Measurements from ENCODE around the gene BPIFB2.

The BPIFB2 gene

DNA sequence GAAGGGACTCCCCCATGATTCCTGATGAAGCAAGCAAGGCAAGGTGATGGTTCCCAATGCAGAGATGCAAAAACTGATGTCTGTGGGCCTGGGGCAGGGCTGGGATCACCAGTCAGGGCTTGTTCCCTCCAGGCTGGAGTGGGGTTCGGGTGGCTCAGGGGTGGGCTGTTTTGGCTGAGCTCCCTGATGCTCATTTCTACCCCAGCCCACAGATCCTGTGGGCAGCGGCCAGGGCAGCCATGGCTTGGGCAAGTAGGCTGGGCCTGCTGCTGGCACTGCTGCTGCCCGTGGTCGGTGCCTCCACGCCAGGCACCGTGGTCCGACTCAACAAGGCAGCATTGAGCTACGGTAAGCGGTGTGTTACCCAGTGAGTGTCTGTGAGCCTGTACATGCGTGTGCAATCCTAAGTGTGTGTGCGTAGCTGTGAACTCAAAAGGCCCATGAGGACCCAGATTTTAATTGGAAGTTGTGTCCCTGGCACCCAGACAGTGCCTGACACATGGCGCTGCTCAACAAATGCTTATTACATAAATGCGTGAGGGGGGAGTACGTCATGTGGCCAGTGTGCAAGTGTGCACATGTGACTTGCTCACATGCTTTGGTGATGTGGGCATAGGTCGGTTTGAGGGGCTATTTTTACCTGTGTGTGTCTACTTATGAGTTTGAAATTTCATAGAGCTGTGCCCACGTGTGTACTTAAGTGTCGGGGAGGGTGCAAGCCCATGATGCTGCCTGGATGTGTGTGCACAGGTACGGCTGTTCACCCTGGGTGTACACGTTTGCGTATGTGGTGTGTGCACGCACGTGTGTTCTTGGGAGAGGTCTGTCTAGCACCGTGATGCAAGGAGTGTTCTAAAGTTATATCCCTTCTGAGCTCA is 1.1 kb downstream of the BPIFB2 start:
- DNase-seq = no peak

DNA sequence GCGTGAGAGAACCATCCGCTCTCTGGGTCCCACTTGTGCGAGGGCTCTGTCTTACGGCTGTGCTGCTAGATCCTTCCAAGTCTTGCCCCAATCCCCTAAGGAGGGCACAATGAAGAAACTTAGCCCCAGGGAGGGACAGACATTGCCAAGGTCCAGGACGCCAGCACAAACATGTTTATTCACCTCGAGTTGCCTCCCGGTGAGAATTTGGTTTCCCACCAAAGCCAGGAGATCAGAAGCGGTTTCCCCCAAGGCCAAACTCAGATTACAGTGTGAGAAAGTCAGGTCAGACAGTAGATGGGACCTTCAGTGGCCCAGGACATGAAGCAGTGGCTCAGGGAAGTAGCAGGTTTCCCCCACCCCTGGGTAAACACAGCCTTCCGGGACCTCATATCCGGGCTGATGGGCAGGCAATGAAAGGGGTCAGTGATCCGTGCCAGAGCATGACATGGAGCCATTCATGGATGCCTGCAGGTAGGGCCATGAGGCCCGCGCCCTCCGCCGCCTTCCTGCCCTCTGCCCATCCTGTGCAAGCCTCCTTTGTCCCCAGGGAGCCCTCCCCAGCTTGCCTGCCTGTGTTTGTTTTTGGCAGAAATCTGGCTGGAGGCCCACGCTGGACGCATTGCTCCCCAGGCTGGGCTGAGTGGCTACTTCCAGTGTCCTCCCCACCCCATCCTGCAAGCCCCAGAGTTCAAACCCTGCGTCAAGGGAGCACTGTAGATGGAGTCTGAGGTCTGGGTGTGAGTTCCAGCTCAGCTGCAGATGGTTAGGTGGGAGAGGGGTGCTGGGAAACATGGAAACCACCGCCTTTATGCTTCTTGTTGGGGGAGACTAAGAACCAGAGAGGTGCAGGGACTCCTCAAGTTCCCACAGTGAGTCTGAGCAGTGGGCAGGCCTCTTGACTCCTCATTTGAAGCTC is 2.0 kb downstream of the BPIFB2 start:
- no peak for DNase-seq

DNA sequence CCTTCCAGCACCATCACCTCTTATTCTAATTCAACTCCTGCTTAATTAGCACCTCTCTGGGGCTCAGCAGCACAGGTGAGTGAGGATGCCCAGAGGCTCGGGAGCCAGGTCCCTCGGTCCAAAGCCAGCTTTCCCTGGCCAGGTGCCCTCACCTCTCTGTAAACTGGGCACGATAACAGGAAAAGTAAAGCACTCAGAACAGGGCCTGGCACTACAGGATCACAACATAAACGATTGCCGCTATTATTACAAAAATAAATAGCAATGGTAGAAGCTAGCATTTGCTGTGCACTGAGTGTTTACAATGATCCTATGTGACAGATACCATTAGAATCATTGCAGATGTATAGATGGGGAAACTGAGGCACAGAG is 2.6 kb downstream of the BPIFB2 start:
- DNase-seq = no peak

DNA sequence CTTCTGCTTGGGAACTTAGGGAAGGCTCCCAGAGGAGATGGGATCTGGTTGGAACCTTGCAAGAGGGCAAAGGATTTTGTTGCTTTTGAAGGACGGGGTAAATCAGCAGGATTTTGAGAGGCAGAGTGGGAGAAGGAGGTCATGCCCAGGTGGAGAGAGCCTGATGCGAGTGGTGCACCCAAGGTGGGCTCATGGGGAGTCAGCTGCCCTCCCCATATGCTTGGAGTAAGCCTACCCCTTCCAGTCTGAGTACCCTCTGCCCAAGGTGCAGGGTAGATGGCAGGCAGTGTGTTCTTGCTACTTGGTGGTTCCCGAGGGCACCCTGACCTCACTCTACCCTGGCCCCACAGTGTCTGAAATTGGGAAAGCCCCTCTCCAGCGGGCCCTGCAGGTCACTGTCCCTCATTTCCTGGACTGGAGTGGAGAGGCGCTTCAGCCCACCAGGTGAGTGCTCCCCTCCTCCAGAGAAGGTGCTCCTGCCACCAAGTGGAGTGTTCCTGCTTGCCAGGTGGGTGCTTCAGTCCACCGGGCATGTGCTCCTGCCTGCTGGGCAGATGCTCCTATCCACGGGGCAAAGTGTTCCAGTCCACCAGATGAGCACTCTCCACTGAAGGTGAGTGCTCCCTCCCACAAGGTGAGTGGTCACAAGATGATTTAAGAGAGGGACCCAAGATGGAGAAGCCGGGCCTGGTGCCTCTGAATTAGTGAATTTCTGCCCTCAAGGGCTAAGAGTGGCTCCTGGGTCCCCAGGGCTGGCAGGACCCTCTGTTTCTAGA is 3.4 kb downstream of the BPIFB2 start:
- no peak for DNase-seq

DNA sequence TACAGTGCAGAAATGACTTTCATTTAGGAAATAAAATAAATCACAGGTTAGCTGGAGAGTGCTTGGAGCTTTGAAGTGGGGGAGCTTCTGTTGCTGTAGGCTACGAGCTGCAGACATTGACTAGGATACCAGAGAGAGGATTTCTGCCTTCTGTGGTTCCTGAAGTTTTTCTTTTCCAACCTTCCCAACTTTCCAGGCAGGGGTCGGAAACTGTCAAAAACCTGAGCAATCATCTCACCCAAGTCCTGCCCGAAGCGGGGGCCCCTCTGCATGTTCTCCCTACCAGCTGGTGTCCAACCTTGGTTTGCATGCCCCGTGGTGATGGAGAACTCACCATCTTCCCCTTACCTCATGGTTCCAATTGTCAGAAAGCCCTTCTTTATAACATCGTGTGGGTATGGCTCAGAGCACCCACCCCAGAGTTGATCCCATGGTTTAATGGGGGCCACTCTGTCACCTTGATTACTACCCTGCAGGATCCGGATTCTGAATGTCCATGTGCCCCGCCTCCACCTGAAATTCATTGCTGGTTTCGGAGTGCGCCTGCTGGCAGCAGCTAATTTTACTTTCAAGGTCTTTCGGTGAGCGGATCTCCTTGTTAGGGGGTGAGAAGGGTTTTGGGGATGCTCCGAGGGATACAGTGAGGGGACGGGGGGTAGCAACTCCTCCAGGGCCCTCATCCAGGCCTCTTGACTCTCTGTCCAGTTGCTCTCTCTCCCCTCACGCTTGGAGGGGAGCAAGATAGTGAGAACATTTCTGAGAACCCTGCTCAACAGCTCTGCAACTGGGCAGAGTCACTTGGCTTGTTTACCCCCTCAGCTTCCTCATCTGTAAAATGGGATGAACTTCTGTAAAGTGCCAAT is 5.1 kb downstream of the BPIFB2 start:
- no peak for DNase-seq

DNA sequence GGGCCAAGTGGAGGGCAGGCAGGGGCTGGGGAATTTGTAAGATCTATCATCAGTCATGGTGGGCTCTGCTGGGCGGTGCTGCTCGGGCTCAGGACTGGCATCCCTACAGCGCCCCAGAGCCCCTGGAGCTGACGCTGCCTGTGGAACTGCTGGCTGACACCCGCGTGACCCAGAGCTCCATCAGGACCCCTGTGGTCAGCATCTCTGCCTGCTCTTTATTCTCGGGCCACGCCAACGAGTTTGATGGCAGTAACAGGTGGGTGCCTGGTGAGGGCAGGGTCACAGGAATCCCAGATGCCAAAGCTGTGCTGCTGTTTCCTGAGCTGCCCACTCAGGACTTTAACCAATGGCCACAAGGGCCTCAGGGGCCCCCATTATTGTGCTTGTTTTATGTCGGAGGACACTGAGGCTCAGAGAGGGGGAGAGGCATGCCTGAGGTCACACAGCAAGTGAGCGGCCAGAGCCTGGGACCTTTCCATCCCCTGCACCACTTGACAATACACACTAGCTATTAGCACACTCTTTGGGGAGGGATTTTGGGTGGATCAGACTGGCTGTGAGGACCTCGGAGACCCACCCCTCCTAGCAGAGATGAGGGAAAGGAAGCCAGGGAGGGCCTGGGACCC is 6.3 kb downstream of the BPIFB2 start:
- DNase-seq = no peak

DNA sequence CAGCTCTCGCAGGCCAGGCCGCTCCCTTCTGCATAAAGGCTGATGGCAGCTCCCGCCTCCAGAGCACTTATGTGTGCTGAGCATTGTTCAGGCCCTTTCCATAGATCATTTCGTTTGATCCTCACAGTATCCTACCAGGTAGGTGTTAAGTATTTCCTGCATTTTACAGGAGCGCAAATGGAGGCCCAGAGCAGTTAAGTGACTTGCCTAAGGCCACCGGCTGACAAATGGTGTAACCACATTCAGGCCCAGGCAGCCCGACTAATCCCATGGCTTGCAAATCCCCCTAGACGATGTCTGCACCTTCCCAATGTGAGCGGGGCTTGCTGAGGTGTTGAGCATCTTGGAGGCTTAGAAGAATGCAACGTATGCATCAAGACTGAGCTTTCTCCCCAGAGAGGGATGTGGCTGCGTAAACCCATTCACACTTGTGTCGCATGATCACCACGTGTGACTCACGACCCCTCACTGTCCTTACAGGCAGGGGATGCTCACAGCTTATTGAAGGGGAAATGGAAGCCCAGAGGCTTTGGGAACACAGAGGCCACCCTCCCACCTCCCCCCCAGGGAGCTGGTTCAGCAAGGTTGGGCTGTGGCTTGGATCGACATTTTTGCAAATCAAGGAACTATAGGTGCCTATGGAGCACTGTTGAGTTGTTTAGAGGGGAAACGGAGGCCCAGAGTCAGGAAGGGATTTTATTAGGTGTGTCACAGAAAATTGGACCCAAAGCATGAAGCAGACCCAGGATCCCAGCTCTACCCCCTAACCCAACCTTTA is 7.0 kb downstream of the BPIFB2 start:
- DNase-seq = no peak

DNA sequence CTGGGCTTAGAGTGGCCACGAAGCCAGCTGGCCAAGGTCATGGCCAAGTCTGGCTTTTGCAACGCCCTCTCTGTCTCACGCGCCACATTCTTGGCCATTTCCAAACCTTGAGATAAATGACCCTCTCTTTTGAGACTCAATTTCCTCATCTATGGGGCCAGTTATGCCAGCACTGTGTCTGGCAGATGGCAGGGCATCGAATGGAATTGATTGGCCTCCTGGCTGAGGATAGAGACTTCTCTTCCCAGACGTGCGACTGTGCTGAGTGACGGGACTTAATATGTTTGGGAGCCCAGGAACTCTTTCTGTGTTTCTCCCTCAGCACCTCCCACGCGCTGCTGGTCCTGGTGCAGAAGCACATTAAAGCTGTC is 7.6 kb downstream of the BPIFB2 start:
- DNase-seq = no peak

DNA sequence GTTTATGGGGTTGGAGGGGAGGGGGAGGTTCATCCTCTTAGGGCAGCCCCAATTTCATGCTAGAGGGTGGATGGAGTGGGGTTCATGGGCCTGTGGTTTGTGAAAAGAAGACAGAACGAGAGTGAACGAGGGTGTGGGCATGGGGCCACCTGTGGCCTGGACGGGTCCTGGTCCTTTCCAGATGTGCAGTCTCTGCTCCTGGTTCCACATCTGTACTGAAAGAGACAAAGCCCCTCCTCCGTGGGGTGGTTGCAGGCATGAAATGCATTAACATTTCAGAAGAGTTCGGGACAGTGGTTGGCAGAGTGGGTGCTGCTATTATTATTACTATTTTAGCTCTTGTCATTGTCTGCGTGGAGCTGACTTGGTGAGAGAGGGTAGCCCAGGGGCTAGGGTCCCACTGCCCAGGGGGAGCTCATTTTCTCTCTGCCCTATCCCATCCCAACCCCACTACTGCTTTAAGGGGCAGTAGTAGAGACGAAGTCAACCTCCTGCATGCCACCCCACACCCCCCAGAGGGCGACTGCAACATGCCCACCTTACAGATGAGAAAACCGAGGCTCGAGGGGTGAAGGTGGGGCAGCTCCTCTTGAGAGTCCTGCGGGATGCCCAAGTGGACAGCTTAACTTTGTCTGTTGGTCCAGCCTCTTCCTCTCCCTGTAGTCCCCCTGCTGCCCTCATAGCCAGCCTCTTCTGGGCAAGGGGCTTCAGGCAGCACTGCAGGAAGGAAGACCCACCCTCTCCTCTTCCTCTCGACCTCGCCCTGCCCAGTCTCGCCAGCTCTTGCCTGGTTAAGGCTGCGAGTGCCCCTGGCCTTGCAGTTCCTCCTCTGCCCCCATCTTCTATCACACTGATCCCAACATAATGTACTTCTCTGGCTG is 8.4 kb downstream of the BPIFB2 start:
- no peak for DNase-seq

DNA sequence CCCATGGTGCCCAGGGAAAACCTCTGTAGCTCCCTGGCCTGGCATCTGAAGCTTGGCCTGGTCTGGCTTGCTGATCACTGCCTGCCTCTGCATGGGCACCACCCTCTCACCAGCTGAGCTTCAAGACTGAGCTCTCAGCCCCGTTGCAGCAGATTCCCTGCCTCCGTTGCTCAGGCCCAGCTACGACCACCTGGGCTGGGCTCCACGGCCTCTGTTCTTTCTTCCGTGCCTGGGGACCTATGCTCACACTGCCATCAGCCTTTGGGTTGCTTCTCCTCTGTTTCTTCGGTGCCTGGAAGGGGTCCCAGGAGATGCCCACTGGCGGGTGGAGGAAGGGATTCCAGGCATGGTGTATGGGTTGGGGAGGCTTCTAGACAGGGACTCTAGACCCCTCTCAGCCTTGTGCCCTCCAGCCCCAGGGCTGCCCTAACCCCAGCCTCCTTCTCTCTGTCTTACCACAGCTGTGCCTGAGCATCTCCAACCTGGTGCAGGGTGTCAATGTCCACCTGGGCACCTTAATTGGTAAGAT is 9.1 kb downstream of the BPIFB2 start:
- DNase-seq = no peak

DNA sequence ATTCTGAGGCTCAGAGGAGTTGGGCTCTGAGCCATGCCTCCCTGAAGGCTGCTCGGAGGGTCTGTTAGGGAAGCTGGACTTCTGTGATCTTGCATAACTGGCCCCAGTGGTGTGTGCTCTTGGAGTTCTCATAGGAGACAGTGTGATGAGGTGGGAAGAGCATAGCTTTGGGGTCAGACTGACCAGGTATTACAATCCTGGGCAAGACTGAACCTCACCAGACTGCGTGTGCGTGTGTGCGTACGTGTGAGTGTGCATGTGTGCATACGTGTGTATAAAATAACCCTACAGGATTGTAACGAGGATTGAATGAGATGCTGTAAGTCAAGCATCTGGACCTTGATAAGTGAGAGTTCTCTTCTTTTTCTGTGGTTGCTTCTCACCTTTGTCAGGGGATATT is 10.0 kb downstream of the BPIFB2 start:
- DNase-seq = no peak

DNA sequence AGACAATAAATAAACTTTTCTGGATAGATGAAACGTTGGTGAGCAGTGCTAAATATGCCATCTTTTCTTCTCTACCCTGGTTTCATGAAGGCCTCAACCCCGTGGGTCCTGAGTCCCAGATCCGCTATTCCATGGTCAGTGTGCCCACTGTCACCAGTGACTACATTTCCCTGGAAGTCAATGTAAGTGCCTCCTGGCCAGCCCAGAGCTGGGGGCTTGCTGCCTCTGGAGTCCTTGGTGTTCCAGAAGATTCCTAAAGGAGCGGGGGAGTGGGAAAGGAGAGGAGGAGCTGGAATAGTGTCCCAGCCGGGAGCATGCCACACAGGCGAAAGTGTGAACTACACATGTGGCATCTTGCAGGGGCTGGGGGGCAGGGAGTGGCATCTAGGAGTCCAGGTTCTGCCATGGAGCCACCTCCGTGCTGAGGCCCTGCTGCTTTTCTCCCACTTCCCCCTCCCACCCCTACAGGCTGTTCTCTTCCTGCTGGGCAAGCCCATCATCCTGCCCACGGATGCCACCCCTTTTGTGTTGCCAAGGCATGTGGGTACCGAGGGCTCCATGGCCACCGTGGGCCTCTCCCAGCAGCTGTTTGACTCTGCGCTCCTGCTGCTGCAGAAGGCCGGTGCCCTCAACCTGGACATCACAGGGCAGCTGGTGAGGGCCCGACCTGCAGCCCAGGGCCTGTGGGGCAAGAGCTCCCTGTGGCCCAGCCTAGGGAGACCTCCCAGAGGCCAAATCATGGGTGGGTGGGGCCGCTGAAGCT is 10.8 kb downstream of the BPIFB2 start:
- no peak for DNase-seq

DNA sequence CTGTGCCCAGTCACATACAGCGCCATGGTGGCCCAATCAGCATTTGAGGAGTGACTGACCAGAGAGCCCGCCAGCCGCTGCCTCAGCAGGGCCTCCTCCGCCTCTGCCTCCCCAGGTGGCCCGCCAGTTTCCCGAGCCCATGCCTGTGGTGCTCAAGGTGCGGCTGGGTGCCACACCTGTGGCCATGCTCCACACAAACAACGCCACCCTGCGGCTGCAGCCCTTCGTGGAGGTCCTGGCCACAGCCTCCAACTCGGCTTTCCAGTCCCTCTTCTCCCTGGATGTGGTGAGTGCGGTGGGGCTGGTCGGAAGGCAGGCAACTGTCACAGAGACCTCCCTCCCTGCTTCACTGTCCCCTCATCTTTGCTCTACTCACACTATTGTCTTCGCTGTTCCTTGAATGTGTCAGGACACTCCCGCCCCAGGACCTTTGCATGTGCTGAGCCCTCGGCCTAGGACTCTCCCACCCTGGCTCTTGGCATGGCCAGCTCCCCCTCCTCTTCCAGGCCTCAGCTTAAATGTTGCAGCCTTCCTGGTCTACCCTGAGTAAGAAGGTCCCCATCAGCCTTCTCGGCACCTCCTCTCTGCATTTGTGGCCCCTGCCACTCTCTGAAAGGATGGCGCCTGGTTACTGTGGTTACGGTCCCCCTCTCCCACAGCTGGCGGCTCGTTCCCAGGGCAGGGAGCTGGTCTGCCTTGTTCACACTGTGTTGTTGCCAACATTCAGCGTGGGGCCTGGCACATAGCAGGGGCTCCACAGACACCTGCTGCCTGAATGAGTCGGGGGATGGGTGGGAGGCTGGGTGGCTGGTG is 12.2 kb downstream of the BPIFB2 start:
- DNase-seq = no peak

DNA sequence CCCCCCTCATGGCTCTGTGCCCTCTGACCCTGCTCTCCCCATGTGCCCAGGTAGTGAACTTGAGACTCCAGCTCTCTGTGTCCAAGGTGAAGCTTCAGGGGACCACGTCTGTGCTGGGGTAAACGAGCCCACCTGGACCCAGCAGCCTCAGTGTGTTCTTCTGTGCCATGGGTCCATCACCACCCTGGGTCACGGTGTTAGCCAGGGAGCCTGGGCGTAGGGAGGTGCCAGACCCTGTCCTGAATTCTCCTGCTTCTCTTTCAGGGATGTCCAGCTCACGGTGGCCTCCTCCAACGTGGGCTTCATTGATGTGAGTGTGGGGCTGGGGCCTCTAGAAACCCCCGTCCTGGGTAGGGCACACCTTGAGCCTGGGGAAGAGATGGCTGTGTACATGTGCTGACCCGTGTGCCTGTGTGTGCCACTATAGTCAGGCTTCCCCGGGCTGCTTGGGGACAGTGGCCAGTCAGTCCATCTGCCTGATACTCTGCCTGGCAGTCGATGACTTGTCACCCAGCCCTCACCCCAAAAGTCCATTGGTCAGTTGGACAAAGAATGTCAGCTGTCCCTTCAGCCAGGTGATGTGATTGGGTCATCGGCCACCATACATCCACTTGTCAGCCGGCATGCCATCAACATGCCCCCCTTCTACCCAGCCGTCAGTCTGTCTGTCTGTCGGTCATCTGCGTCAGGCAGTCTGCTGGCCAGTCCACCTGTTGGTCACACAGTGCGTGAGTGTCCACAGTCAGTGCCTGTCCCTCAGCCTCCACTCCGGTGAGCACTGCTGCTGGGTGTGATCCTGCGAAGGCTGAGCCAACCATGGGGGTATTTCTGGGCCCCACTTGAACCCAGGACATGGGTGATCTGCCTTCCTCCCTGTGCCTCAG is 13.0 kb downstream of the BPIFB2 start:
- DNase-seq = no peak

DNA sequence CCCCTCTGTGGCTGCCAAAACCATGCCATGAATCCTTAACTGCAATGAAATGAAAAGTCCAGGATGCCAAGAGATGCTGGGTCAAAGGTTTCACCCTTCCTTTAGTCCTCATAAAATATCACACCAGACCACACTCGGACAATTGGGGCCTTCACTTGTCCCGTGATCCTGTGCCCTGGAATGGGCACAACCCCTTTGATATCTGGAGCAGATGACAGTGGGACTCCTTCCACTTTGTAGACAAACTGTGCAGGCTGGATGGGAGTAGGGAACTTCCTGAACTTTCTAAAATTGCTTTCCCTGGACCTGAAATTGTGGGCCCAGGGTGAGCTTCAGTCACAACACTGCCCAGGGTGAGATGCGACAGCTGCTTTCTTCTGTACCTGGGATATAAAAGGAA is 14.4 kb downstream of the BPIFB2 start:
- DNase-seq = no peak

DNA sequence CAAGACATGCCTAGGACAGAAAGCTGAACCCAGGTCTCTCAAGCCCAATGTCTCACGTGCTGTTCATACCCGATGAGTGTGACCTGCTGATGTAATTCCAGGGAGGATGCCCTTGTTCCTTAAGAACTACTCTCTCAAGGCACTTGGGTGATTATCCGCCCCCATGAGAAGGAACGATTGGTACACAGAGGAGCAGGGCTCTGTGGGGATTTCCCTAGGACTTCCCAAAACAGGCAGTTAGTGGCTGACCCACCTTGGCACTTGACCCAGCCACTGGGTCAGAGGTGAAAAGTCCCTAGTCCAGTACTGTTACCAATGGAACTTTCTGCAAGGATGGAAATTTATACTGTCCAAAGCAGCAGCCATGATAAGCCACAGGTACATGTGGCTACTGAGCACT is 14.8 kb downstream of the BPIFB2 start:
- no peak for DNase-seq
